Caco-2 (cell line): Measurements from ENCODE around the gene RPEL1. TPM values are rescaled to one million over a fixed set of nuclear protein-coding genes. Genes with fewer than 3 reads are reported as not detected.
"Not testable (repeated sequence)": the region's sequence is repeated elsewhere in the genome, so short reads cannot be mapped to it uniquely, and the experiment has no call there.

Source experiments
- BruUV-seq: library from RNA; stranded (reverse); fragments of 400-500 nt; replicated peaks from 2 replicates; lab custom pipeline; 2021; lab: Mats Ljungman, UMichigan
- CTCF ChIA-PET: fragments of 300-600 bp; sonication (Branson Sonifier 250); formaldehyde crosslinking; loops from one replicate; lab custom pipeline; 2022; ENCODE audit warnings: antibody characterized with exemption; lab: Charles Lee
- POLR2A ChIA-PET: fragments of 300-600 bp; sonication (Branson Sonifier 250); formaldehyde crosslinking; loops from one replicate; lab custom pipeline; 2022; ENCODE audit warnings: antibody characterized with exemption; lab: Charles Lee
- DNase-seq, 2 experiments: peaks; one replicate each; pipeline versions ENCODE4 v3.0.0 to v3.0.0-alpha.2; 2020 to 2022
- H3K27me3 ChIP-seq: replicated peaks from 2 replicates; pipeline ENCODE4 v1.6.0; 2011; ENCODE audit warnings: low read length; ENCODE audit not compliant: control insufficient read depth, insufficient read depth
- H3K36me3 ChIP-seq: 2 replicates; pipeline ENCODE4 v1.5.1; 2011; ENCODE audit warnings: low read length; ENCODE audit not compliant: control insufficient read depth, insufficient read depth
- H3K4me1 ChIP-seq: fragments of 250-450 bp; sonication (Bioruptor Pico); 2 replicates; pipeline ENCODE4 v1.5.1; 2020; ENCODE audit warnings: mild to moderate bottlenecking
- H3K4me3 ChIP-seq: 2 replicates; pipeline ENCODE4 v1.5.1; 2011; ENCODE audit warnings: low read depth, mild to moderate bottlenecking, control low read depth, low read length
- H3K9me3 ChIP-seq: fragments of 250-450 bp; sonication (Bioruptor Pico); 2 replicates; pipeline ENCODE4 v1.5.1; 2020; ENCODE audit warnings: mild to moderate bottlenecking, moderate library complexity
- H3K27ac Mint-ChIP-seq: one replicate; pipeline ENCODE4 v1.8.0; 2022; ENCODE audit warnings: mixed read lengths; ENCODE audit not compliant: unreplicated experiment
- H3K27me3 Mint-ChIP-seq: one replicate; pipeline ENCODE4 v1.8.0; 2022; ENCODE audit warnings: mixed read lengths; ENCODE audit not compliant: insufficient read depth, unreplicated experiment
- H3K36me3 Mint-ChIP-seq: one replicate; pipeline ENCODE4 v1.8.0; 2022; ENCODE audit warnings: mild to moderate bottlenecking, mixed read lengths; ENCODE audit not compliant: insufficient read depth, unreplicated experiment
- H3K4me1 Mint-ChIP-seq: one replicate; pipeline ENCODE4 v1.8.0; 2022; ENCODE audit warnings: low read depth, mixed read lengths; ENCODE audit not compliant: unreplicated experiment
- H3K4me3 Mint-ChIP-seq: one replicate; pipeline ENCODE4 v1.8.0; 2022; ENCODE audit warnings: mild to moderate bottlenecking, moderate library complexity, mixed read lengths; ENCODE audit not compliant: unreplicated experiment
- H3K9me3 Mint-ChIP-seq: one replicate; pipeline ENCODE4 v1.8.0; 2022; ENCODE audit warnings: mixed read lengths; ENCODE audit not compliant: unreplicated experiment
- intact Hi-C: fragments of 100-400 bp; cut with micrococcal nuclease; formaldehyde crosslinking; loops from one replicate; pipeline ENCODE4 v1.10.0; 2022; ENCODE audit not compliant: unreplicated experiment
- total RNA-seq: library from RNA; stranded (reverse); gene quantifications from 2 replicates; pipeline ENCODE4 v1.2.3, GENCODE V29; 2022
- TF ChIP-seq, protein P1 (sequence below), 2 experiments: fragments of 200-600 bp in 1 of 2; IDR thresholded peaks; 1 replicate in 1 of 2; 2 replicates in 1 of 2; pipeline versions ENCODE4 v1.5.1 to v1.8.0; 2011 to 2022; ENCODE audit warnings: antibody characterized with exemption in 1 of 2, control low read depth in 1 of 2, inconsistent platforms in 1 of 2, low read depth in 1 of 2, low read length in 1 of 2, mild to moderate bottlenecking in 1 of 2, moderate library complexity in 1 of 2; ENCODE audit not compliant: insufficient read depth in 1 of 2, severe bottlenecking in 1 of 2, unreplicated experiment in 1 of 2

The RPEL1 gene
- total RNA-seq, 1 experiment from 2014 or later: not detected

DNA sequence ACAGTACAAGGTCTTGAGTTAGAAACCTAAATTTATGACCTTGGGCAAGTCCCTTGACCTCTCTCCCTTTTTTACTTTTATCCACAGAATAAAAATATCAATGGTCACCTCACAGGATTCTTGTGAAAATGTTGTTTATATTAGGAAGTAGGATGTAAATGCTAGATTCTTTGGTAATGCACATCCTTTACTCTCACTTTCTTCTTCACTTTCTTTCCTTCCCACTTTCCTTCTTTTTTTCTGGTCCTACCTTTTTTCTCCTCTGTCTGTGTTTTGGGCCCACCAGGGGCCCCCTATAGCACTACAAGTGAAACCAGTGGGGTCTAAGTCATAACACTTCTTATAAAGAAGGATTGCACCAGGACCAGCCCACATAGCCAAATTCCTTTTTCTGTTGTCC is 12.1 kb downstream of the RPEL1 start:
- Mint-ChIP-seq H3K27ac (no peak overlapping the region), H3K36me3 (no peaks in the 10 kb centered on the region), H3K4me3 (no peak overlapping the region), H3K9me3 (peaks cover 23% of the 10 kb centered on the region), H3K27me3 (no peaks in the 10 kb centered on the region), H3K4me1 (peaks cover 7% of the 10 kb centered on the region)
- TF ChIP-seq, protein P1, sequence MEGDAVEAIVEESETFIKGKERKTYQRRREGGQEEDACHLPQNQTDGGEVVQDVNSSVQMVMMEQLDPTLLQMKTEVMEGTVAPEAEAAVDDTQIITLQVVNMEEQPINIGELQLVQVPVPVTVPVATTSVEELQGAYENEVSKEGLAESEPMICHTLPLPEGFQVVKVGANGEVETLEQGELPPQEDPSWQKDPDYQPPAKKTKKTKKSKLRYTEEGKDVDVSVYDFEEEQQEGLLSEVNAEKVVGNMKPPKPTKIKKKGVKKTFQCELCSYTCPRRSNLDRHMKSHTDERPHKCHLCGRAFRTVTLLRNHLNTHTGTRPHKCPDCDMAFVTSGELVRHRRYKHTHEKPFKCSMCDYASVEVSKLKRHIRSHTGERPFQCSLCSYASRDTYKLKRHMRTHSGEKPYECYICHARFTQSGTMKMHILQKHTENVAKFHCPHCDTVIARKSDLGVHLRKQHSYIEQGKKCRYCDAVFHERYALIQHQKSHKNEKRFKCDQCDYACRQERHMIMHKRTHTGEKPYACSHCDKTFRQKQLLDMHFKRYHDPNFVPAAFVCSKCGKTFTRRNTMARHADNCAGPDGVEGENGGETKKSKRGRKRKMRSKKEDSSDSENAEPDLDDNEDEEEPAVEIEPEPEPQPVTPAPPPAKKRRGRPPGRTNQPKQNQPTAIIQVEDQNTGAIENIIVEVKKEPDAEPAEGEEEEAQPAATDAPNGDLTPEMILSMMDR (IDR thresholded peaks at IDR 0.05; ENCODE audit: insufficient read depth in 1 of 2, low read depth in 1 of 2, low read length in 1 of 2, severe bottlenecking in 1 of 2, unreplicated experiment in 1 of 2): no peak
- no peak for DNase-seq
- intact Hi-C loops: no loop called here
- Histone ChIP-seq H3K27me3 (no peaks in the 10 kb centered on the region), H3K9me3 (peaks cover 13% of the 10 kb centered on the region), H3K4me1 (no peaks in the 10 kb centered on the region), H3K4me3 (no peak overlapping the region), H3K36me3 (no peaks in the 10 kb centered on the region)
- CTCF ChIA-PET: no interaction called here
- no TSS peak for BruUV-seq
- POLR2A ChIA-PET: no interaction called here

DNA sequence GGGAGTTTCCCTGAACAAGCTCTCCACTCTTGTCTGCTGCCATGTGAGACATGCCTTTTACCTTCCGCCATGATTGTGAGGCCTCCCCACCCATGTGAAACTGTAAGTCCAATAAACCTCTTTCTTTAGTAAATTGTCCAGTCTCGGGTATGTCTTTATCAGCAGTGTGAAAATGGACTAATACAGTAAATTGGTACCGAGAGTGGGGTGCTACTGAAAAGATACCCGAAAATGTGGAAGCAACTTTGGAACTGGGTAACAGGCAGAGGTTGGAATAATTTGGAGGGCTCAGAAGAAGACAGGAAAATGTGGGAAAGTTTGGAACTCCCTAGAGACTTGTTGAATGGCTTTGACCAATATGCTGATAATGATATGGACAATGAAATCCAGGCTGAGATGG is 13.2 kb downstream of the RPEL1 start:
- DNase-seq, POLR2A ChIA-PET, intact Hi-C loops, CTCF ChIA-PET, H3K36me3 Mint-ChIP-seq, H3K4me1 ChIP-seq, H3K4me1 Mint-ChIP-seq, H3K27me3 Mint-ChIP-seq, H3K4me3 ChIP-seq, H3K36me3 ChIP-seq, H3K27ac Mint-ChIP-seq, H3K27me3 ChIP-seq, H3K4me3 Mint-ChIP-seq, BruUV-seq: not testable (repeated sequence)
- H3K9me3 Mint-ChIP-seq: peaks cover 23% of the 10 kb centered on the region
- H3K9me3 ChIP-seq: peaks cover 13% of the 10 kb centered on the region

DNA sequence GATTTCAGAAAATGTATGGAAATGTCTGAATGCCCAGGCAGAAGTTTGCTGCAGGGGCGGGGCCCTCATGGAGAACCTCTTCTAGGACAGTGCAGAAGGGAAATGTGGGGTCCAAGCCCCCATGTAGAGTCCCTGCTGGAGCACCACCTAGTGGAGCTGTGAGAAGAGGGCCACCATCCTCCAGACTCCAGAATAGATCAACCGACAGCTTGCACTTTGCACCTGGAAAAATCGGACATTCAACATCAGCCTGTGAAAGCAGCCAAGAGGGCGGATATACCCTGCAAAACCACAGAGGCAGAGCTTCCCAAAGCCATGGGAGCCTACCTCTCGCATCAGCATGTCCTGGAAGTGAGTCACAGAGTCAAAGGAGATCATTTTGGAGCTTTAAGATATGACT is 14.3 kb downstream of the RPEL1 start:
- peaks cover 23% of the 10 kb centered on the region for H3K9me3 Mint-ChIP-seq

More for the DNA sequence above, 14.3 kb downstream of the RPEL1 start:
- BruUV-seq: no TSS peak
- Histone ChIP-seq H3K4me3 (no peak overlapping the region), H3K36me3 (no peaks in the 10 kb centered on the region), H3K4me1 (no peaks in the 10 kb centered on the region), H3K27me3 (no peaks in the 10 kb centered on the region), H3K9me3 (peaks cover 13% of the 10 kb centered on the region)
- POLR2A ChIA-PET: no interaction called here
- Mint-ChIP-seq H3K36me3 (no peaks in the 10 kb centered on the region), H3K27ac (no peak overlapping the region), H3K4me3 (no peak overlapping the region), H3K4me1 (peaks cover 7% of the 10 kb centered on the region), H3K27me3 (no peaks in the 10 kb centered on the region)
- TF ChIP-seq, protein P1 (IDR thresholded peaks at IDR 0.05; ENCODE audit: insufficient read depth in 1 of 2, low read depth in 1 of 2, low read length in 1 of 2, severe bottlenecking in 1 of 2, unreplicated experiment in 1 of 2): no peak
- intact Hi-C loops: no loop called here
- DNase-seq: no peak
- CTCF ChIA-PET: interaction anchor here (0.6 kb wide), 1 partner anchor 1440 kb away, joined by 3 read pairs; no protein-coding TSS in a partner anchor
